DOHH2 (cell line): Measurements from ENCODE around the gene PLEKHG7.

Experiments
- H3F3A ChIP-seq: fragments of 200-600 bp; sonication (generic), shearing (Covaris generic); 2 replicates; pipeline ENCODE4 v1.6.0; 2016; ENCODE audit warnings: antibody characterized with exemption, mild to moderate bottlenecking; ENCODE audit not compliant: control insufficient read depth, insufficient read depth
- H3K27ac ChIP-seq: fragments of 200-600 bp; sonication (generic); 2 replicates; pipeline ENCODE4 v1.5.1; 2014; ENCODE audit warnings: low read depth, mild to moderate bottlenecking, low read length, moderate library complexity
- H3K27me3 ChIP-seq: fragments of 200-600 bp; sonication (generic); 2 replicates; pipeline ENCODE4 v1.6.1; 2014; ENCODE audit warnings: mild to moderate bottlenecking, low read length, mixed read lengths; ENCODE audit not compliant: control insufficient read depth
- H3K36me3 ChIP-seq: fragments of 200-600 bp; sonication (generic); 2 replicates; pipeline ENCODE4 v1.6.1; 2014; ENCODE audit warnings: mild to moderate bottlenecking, low read length, moderate library complexity, mixed read lengths; ENCODE audit not compliant: control insufficient read depth
- H3K4me1 ChIP-seq: fragments of 200-600 bp; sonication (generic); 2 replicates; pipeline ENCODE4 v1.6.1; 2014; ENCODE audit warnings: mild to moderate bottlenecking, low read length, mixed read lengths; ENCODE audit not compliant: control insufficient read depth
- H3K4me2 ChIP-seq: fragments of 200-600 bp; sonication (generic); 2 replicates; pipeline ENCODE4 v1.6.0; 2014; ENCODE audit warnings: mild to moderate bottlenecking, low read length, moderate library complexity
- H3K4me3 ChIP-seq: fragments of 200-600 bp; sonication (generic); 2 replicates; pipeline ENCODE4 v1.5.1; 2014; ENCODE audit warnings: mild to moderate bottlenecking, low read length, mixed read lengths
- H3K79me2 ChIP-seq: fragments of 200-600 bp; sonication (generic); 2 replicates; pipeline ENCODE4 v1.6.1; 2014; ENCODE audit warnings: mild to moderate bottlenecking, low read length, mixed read lengths; ENCODE audit not compliant: control insufficient read depth
- H3K9me2 ChIP-seq: fragments of 200-600 bp; sonication (generic); replicated peaks from 2 replicates; pipeline ENCODE4 v1.6.1; 2014; ENCODE audit warnings: mild to moderate bottlenecking, low read length, mixed read lengths; ENCODE audit not compliant: control insufficient read depth
- H3K9me3 ChIP-seq: fragments of 200-600 bp; sonication (generic); 2 replicates; pipeline ENCODE4 v1.6.1; 2014; ENCODE audit warnings: antibody characterized with exemption, low read length, mixed read lengths; ENCODE audit not compliant: control insufficient read depth, insufficient read depth
- H4K20me1 ChIP-seq: fragments of 200-600 bp; sonication (generic); 2 replicates; pipeline ENCODE4 v1.6.0; 2014; ENCODE audit warnings: low read depth, mild to moderate bottlenecking, antibody characterized with exemption, low read length, moderate library complexity; ENCODE audit not compliant: control insufficient read depth, insufficient read depth
- EZH2phosphoT487 ChIP-seq: fragments of 200-600 bp; sonication (generic); IDR thresholded peaks from 2 replicates; pipeline ENCODE4 v1.6.1; 2017; ENCODE audit warnings: borderline replicate concordance, mild to moderate bottlenecking, antibody characterized with exemption, low read length, moderate library complexity, mixed read lengths
- TF ChIP-seq, protein P1 (sequence below): fragments of 200-600 bp; sonication (generic); IDR thresholded peaks from one replicate; pipeline ENCODE4 v1.5.1; 2014; ENCODE audit warnings: antibody characterized with exemption, mild to moderate bottlenecking, low read depth, low read length; ENCODE audit not compliant: poor library complexity, severe bottlenecking

PLEKHG7 gene

DNA sequence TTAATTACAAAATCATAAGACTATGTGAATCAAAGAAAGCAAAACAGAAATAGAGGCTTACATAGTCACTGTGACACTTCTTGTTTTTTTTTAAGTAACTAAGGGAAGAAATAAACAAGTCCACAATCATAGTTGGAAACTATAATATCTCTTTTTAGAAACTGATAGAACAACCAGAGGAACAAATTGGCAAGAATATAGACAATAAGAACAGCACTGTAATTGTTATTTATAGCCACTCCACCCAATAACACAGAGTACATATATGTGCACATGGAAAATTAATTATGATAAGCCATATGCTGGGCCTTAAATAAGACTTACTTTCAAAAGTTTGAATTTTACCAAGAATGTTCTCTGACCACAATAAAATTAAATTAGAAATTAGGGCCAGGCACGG, 101.1 kb downstream of the PLEKHG7 start:
- Histone ChIP-seq H3K9me2 (no peaks in the 10 kb centered on the region), H3K9me3 (no peaks in the 10 kb centered on the region), H3K4me1 (peaks cover 4% of the 10 kb centered on the region; the same call in 1 of the 2 replicates), H3F3A (no peaks in the 10 kb centered on the region), H4K20me1 (no peaks in the 10 kb centered on the region), H3K27me3 (no peaks in the 10 kb centered on the region), H3K4me2 (no peak overlapping the region), H3K4me3 (no peak overlapping the region), H3K36me3 (peaks cover 60% of the 10 kb centered on the region), H3K27ac (no peak overlapping the region), H3K79me2 (no peaks in the 10 kb centered on the region)
- TF ChIP-seq EZH2phosphoT487, result no peak
- TF ChIP-seq, protein P1, sequence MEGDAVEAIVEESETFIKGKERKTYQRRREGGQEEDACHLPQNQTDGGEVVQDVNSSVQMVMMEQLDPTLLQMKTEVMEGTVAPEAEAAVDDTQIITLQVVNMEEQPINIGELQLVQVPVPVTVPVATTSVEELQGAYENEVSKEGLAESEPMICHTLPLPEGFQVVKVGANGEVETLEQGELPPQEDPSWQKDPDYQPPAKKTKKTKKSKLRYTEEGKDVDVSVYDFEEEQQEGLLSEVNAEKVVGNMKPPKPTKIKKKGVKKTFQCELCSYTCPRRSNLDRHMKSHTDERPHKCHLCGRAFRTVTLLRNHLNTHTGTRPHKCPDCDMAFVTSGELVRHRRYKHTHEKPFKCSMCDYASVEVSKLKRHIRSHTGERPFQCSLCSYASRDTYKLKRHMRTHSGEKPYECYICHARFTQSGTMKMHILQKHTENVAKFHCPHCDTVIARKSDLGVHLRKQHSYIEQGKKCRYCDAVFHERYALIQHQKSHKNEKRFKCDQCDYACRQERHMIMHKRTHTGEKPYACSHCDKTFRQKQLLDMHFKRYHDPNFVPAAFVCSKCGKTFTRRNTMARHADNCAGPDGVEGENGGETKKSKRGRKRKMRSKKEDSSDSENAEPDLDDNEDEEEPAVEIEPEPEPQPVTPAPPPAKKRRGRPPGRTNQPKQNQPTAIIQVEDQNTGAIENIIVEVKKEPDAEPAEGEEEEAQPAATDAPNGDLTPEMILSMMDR, result no peak

DNA sequence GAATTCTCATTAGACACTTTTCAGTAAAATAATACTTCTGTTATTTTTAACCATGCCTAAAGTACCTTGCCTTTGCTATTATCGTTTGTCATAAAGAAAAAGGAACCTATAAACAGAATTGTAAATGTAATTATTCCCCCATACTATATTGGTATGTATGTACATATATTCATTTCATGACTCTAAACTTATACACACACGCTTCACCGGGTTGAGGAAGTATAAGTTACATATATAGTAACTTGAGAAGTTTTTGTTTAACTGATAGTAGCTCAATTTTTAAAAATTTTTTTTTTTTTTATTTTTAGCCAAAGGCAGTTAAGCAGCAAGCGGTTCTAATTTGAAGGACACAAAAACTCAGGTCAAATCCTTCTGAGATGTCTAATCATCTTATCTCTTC, 107.6 kb downstream of the PLEKHG7 start:
- Histone ChIP-seq H3K9me2 (no peaks in the 10 kb centered on the region), H3K9me3 (no peaks in the 10 kb centered on the region), H4K20me1 (no peaks in the 10 kb centered on the region), H3K36me3 (peaks cover 50% of the 10 kb centered on the region), H3K4me1 (peaks cover 51% of the 10 kb centered on the region), H3K79me2 (no peaks in the 10 kb centered on the region), H3K4me3 (peak overlapping the region; percentile 55), H3K27me3 (no peaks in the 10 kb centered on the region), H3K27ac (peak overlapping the region; percentile 77), H3K4me2 (peak overlapping the region; percentile 67), H3F3A (peaks cover 6% of the 10 kb centered on the region; the same call in 1 of the 2 replicates)
- TF ChIP-seq, protein P1, result no peak
- TF ChIP-seq EZH2phosphoT487, result no peak

DNA sequence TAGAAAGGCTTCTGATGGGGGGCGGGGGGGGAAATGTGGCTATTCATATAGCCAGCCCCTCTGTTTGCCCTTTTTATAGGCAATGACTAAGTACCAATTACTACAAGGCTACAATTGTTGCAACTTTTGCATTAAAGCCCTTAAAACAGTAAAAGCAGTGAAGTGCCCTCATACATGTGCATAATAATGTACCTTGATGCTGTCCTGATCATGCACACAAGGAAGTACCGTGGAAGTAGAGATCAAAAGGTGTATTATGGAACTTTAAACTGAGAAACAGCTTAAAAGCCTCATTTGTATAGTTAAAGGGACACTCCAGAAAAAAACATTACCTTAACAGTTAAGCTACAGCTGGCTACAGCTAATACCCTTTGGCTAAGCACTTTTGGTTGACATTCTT, 111.8 kb downstream of the PLEKHG7 start:
- no peaks in the 10 kb centered on the region for H4K20me1 ChIP-seq
- no peaks in the 10 kb centered on the region for H3K9me3 ChIP-seq
- H3K36me3 ChIP-seq, result peaks cover 36% of the 10 kb centered on the region
- H3K4me3 ChIP-seq, result no peak overlapping the region
- H3F3A ChIP-seq, result peaks cover 6% of the 10 kb centered on the region; the same call in 1 of the 2 replicates
- no peaks in the 10 kb centered on the region for H3K27me3 ChIP-seq
- H3K4me2 ChIP-seq, result peak overlapping the region; percentile 18
- TF ChIP-seq, protein P1, result no peak
- TF ChIP-seq EZH2phosphoT487, result no peak
- H3K4me1 ChIP-seq, result peaks cover 57% of the 10 kb centered on the region
- H3K79me2 ChIP-seq, result no peaks in the 10 kb centered on the region
- peak overlapping the region; percentile 19 for H3K27ac ChIP-seq
- H3K9me2 ChIP-seq, result no peaks in the 10 kb centered on the region
